PFSK-1 (cell line): Measurements from ENCODE around the gene ZNF189. TPM values are rescaled to one million over a fixed set of nuclear protein-coding genes. Genes with fewer than 3 reads are reported as not detected.

Experiments used
- FOXP2 ChIP-seq: optimal IDR thresholded peaks from 2 replicates; pipeline ENCODE3; 2011; ENCODE audit warnings: borderline replicate concordance, control low read depth, inconsistent platforms; ENCODE audit not compliant: insufficient read depth; ENCODE audit errors: extremely low read length, extremely low read depth
- POLR2AphosphoS5 ChIP-seq: IDR thresholded peaks from 2 replicates; pipeline ENCODE4 v1.6.1; 2012; ENCODE audit warnings: low read depth, mild to moderate bottlenecking, control low read depth, low read length, moderate library complexity
- REST ChIP-seq, 2 experiments: IDR thresholded peaks; 2 replicates each; pipeline versions ENCODE4 v1.6.1 to v1.8.0; 2011 to 2012; ENCODE audit warnings: low read depth in 2 of 2, low read length in 2 of 2, control low read depth in 1 of 2, inconsistent platforms in 1 of 2, mild to moderate bottlenecking in 1 of 2, moderate library complexity in 1 of 2; ENCODE audit not compliant: insufficient read depth in 1 of 2
- SIN3A ChIP-seq: IDR thresholded peaks from 2 replicates; pipeline ENCODE4 v1.6.1; 2012; ENCODE audit warnings: mild to moderate bottlenecking, low read length, moderate library complexity, borderline replicate concordance; ENCODE audit not compliant: insufficient read depth
- TAF1 ChIP-seq: IDR thresholded peaks from 2 replicates; pipeline ENCODE4 v1.6.1; 2012; ENCODE audit warnings: low read length, control low read depth, borderline replicate concordance; ENCODE audit not compliant: insufficient read depth
- polyA plus RNA-seq: library from polyadenylated mRNA; unstranded; fragments of >200 nt; gene quantifications from one replicate; pipeline ENCODE4 v1.2.1, GENCODE V29; 2012; ENCODE audit warnings: low read depth, missing spikeins; ENCODE audit not compliant: insufficient read length

The ZNF189 gene
- polyA plus RNA-seq = 2.2 TPM

GRCh38 chr9:101398068-101398929 is at the start of gene ZNF189, which contains the start of gene MRPL50:
Gene ZNF189 (plus strand): TSS chr9:101398851. CDS start chr9:101399157, 306 bp downstream.
Gene MRPL50 (minus strand): TSS chr9:101398618. CDS start chr9:101398592, 26 bp downstream.
- TF ChIP-seq TAF1 (peak; percentile 95), FOXP2 (peak; percentile 9), SIN3A (peak; percentile 9; the same call in 1 of the 2 replicates), REST (IDR thresholded peaks at IDR 0.05; ENCODE audit: insufficient read depth in 1 of 2, low read depth in 2 of 2, low read length in 2 of 2) (no peak; a peak in 1 of 4 replicates), POLR2AphosphoS5 (peak; percentile 95)

- TF ChIP-seq REST (IDR thresholded peaks at IDR 0.05; ENCODE audit: insufficient read depth in 1 of 2, low read depth in 2 of 2, low read length in 2 of 2) (no peak), POLR2AphosphoS5 (no peak), TAF1 (no peak), FOXP2 (no peak), SIN3A (no peak)
Measured at GRCh38 chr9:101350285-101350684, 48.4 kb upstream of the ZNF189 start.

- TF ChIP-seq POLR2AphosphoS5 (no peak), SIN3A (no peak), REST (IDR thresholded peaks at IDR 0.05; ENCODE audit: insufficient read depth in 1 of 2, low read depth in 2 of 2, low read length in 2 of 2) (no peak), TAF1 (no peak), FOXP2 (no peak)
Measured at GRCh38 chr9:101352892-101353463, 45.7 kb upstream of the ZNF189 start.

GRCh38 chr9:101353683-101354082 is 45.0 kb upstream of the ZNF189 start:
- TF ChIP-seq FOXP2 = no peak
- no peak for TF ChIP-seq POLR2AphosphoS5
- no peak for TF ChIP-seq REST (IDR thresholded peaks at IDR 0.05; ENCODE audit: insufficient read depth in 1 of 2, low read depth in 2 of 2, low read length in 2 of 2)
- TF ChIP-seq TAF1 = no peak
- no peak for TF ChIP-seq SIN3A
